Neural cell (in vitro differentiated cells): Measurements from ENCODE around the gene NF1. TPM values are rescaled to one million over a fixed set of nuclear protein-coding genes. Genes with fewer than 3 reads are reported as not detected.

Experiments
- H2AFZ ChIP-seq: fragments of 200-600, 300-800 bp; sonication (generic), shearing (Covaris generic); 2 replicates; pipeline ENCODE4 v1.6.0; 2014; ENCODE audit warnings: low read depth, mild to moderate bottlenecking, antibody characterized with exemption, low read length, moderate library complexity
- H3F3A ChIP-seq: fragments of 200-600 bp; shearing (Covaris generic); 2 replicates; pipeline ENCODE4 v1.6.1; 2016; ENCODE audit warnings: mild to moderate bottlenecking, moderate library complexity, mixed read lengths, antibody characterized with exemption, low read length; ENCODE audit not compliant: insufficient read depth, poor library complexity, severe bottlenecking
- H3K27ac ChIP-seq: fragments of 200-600, 300-800 bp; sonication (generic), shearing (Covaris generic); 2 replicates; pipeline ENCODE4 v1.5.1; 2014; ENCODE audit warnings: mild to moderate bottlenecking, low read length, moderate library complexity
- H3K27me3 ChIP-seq: fragments of 300-800, 200-600 bp; sonication (generic), shearing (Covaris generic); 2 replicates; pipeline ENCODE4 v1.6.0; 2014; ENCODE audit warnings: mild to moderate bottlenecking, low read depth, low read length, moderate library complexity; ENCODE audit not compliant: insufficient read depth
- H3K36me3 ChIP-seq: fragments of 300-800, 200-600 bp; sonication (generic), shearing (Covaris generic); 2 replicates; pipeline ENCODE4 v1.5.1; 2014; ENCODE audit warnings: mild to moderate bottlenecking, antibody characterized with exemption, low read length, moderate library complexity; ENCODE audit not compliant: insufficient read depth
- H3K4me2 ChIP-seq: fragments of 300-800, 200-600 bp; sonication (generic), shearing (Covaris generic); 2 replicates; pipeline ENCODE4 v1.6.0; 2014; ENCODE audit warnings: mild to moderate bottlenecking, low read length
- H3K4me3 ChIP-seq: fragments of 300-800, 200-600 bp; sonication (generic), shearing (Covaris generic); 2 replicates; pipeline ENCODE4 v1.5.1; 2014; ENCODE audit warnings: mild to moderate bottlenecking, low read length, moderate library complexity
- H3K79me2 ChIP-seq: fragments of 200-600 bp; shearing (Covaris generic); replicated peaks from 2 replicates; pipeline ENCODE4 v1.6.0; 2014; ENCODE audit warnings: mild to moderate bottlenecking, low read length, moderate library complexity; ENCODE audit not compliant: insufficient read depth
- H3K9ac ChIP-seq: fragments of 300-800, 200-600 bp; sonication (generic), shearing (Covaris generic); 2 replicates; pipeline ENCODE4 v1.6.1; 2016; ENCODE audit warnings: mild to moderate bottlenecking, low read length, mixed read lengths
- H3K9me2 ChIP-seq: fragments of 200-600 bp; shearing (Covaris generic); 2 replicates; pipeline ENCODE4 v1.6.1; 2016; ENCODE audit warnings: mild to moderate bottlenecking, low read length, mixed read lengths; ENCODE audit not compliant: insufficient read depth
- H3K9me3 ChIP-seq: fragments of 200-600, 300-800 bp; sonication (generic), shearing (Covaris generic); 2 replicates; pipeline ENCODE4 v1.6.1; 2016; ENCODE audit warnings: mild to moderate bottlenecking, mixed run types, low read length, moderate library complexity, mixed read lengths
- H4K20me1 ChIP-seq: fragments of 200-600 bp; shearing (Covaris generic); 2 replicates; pipeline ENCODE4 v1.6.1; 2016; ENCODE audit warnings: mild to moderate bottlenecking, mixed run types; ENCODE audit not compliant: insufficient read depth
- EP300 ChIP-seq: fragments of 450-650 bp; conservative IDR thresholded peaks from 2 replicates; pipeline ENCODE4 v1.6.1; 2014; ENCODE audit warnings: antibody characterized with exemption, mild to moderate bottlenecking, moderate library complexity; ENCODE audit not compliant: poor library complexity, severe bottlenecking
- EZH2 ChIP-seq: fragments of 200-600, 300-800 bp; shearing (Covaris generic), sonication (generic); IDR thresholded peaks from 2 replicates; pipeline ENCODE4 v1.6.1; 2014; ENCODE audit warnings: antibody characterized with exemption, low read length, borderline replicate concordance, mild to moderate bottlenecking; ENCODE audit not compliant: insufficient read depth, poor library complexity, severe bottlenecking
- MXI1 ChIP-seq: fragments of 450-650 bp; conservative IDR thresholded peaks from 2 replicates; pipeline ENCODE4 v1.6.1; 2014; ENCODE audit warnings: antibody characterized with exemption, mild to moderate bottlenecking; ENCODE audit not compliant: poor library complexity, severe bottlenecking
- POLR2AphosphoS5 ChIP-seq: IDR thresholded peaks from 2 replicates; pipeline ENCODE4 v1.6.1; 2012
- RAD21 ChIP-seq: fragments of 450-650 bp; conservative IDR thresholded peaks from 2 replicates; pipeline ENCODE4 v1.6.1; 2014; ENCODE audit warnings: antibody characterized with exemption, mild to moderate bottlenecking, moderate library complexity
- SMC3 ChIP-seq: fragments of 450-650 bp; conservative IDR thresholded peaks from 2 replicates; pipeline ENCODE4 v1.6.1; 2014; ENCODE audit warnings: antibody characterized with exemption, mild to moderate bottlenecking, moderate library complexity; ENCODE audit not compliant: poor library complexity
- TAF1 ChIP-seq: IDR thresholded peaks from 2 replicates; pipeline ENCODE4 v1.6.1; 2012; ENCODE audit warnings: low read depth
- polyA plus RNA-seq: library from polyadenylated mRNA; depleted of rRNA; stranded (reverse); fragments of >200 nt; gene quantifications from 2 replicates; pipeline ENCODE4 v1.2.3, GENCODE V29; 2014
- TF ChIP-seq, protein P1 (sequence below): IDR thresholded peaks from 2 replicates; pipeline ENCODE4 v1.6.1; 2012; ENCODE audit warnings: borderline replicate concordance
- TF ChIP-seq, protein P2 (sequence below): fragments of 450-650 bp; IDR thresholded peaks from 2 replicates; pipeline ENCODE4 v1.5.1; 2014; ENCODE audit warnings: antibody characterized with exemption, mild to moderate bottlenecking, moderate library complexity; ENCODE audit not compliant: poor library complexity, severe bottlenecking

The NF1 gene
- polyA plus RNA-seq, 1 donor from 2014 or later = 22.4 TPM

DNA sequence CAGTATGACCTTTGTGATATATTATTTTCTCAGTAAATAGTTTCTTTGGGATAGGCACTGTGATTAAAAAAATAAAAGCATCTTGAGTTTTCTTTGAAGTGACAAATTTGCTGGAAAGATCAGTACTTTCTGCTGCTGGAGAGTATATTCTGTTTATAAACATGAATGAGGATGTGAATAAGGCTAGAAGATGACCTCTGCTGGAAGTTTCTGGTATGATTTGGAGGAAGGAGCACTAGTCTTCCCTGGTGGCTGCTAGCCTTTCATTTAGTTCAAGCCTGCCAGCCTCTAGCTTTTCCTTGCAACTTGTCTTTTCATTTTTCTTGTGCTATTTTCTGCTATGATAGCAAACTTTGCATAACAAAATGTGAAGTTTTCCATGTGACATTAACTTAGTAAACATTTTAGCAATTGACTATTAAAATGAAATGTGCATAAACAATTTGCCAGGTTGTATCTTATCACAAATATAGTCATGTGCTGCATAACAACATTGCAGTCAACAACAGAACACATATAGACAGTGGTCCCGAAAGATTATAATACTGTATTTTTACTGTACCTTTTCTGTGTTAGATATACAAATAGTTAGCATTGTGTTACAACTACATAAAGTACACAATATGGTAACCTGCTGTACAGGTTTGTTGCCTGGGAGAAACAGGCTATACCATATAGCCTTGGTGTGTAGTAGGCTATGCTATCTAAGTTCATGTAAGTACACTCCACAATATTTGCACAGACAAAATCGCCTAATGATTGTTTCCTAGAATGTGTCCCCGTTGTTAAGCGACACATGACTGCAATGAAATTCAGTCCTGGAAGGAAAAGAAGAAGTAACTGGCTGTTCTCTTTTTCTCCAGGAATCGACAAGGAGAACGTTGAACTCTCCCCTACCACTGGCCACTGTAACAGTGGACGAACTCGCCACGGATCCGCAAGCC is 278.6 kb downstream of the NF1 start:
- H3K36me3 ChIP-seq = no peaks in the 10 kb centered on the region
- H3K9ac ChIP-seq = no peak overlapping the region
- H3K9me3 ChIP-seq = no peaks in the 10 kb centered on the region
- H3K4me2 ChIP-seq = no peak overlapping the region
- no peak overlapping the region for H2AFZ ChIP-seq
- H3K4me3 ChIP-seq = no peak overlapping the region
- H3K79me2 ChIP-seq = no peaks in the 10 kb centered on the region
- no peaks in the 10 kb centered on the region for H3K9me2 ChIP-seq
- no peaks in the 10 kb centered on the region for H3K27me3 ChIP-seq
- H4K20me1 ChIP-seq = no peaks in the 10 kb centered on the region
- no peaks in the 10 kb centered on the region for H3F3A ChIP-seq
- no peak for TF ChIP-seq EZH2
- TF ChIP-seq TAF1 = no peak
- no peak for TF ChIP-seq EP300
- TF ChIP-seq, protein P1, sequence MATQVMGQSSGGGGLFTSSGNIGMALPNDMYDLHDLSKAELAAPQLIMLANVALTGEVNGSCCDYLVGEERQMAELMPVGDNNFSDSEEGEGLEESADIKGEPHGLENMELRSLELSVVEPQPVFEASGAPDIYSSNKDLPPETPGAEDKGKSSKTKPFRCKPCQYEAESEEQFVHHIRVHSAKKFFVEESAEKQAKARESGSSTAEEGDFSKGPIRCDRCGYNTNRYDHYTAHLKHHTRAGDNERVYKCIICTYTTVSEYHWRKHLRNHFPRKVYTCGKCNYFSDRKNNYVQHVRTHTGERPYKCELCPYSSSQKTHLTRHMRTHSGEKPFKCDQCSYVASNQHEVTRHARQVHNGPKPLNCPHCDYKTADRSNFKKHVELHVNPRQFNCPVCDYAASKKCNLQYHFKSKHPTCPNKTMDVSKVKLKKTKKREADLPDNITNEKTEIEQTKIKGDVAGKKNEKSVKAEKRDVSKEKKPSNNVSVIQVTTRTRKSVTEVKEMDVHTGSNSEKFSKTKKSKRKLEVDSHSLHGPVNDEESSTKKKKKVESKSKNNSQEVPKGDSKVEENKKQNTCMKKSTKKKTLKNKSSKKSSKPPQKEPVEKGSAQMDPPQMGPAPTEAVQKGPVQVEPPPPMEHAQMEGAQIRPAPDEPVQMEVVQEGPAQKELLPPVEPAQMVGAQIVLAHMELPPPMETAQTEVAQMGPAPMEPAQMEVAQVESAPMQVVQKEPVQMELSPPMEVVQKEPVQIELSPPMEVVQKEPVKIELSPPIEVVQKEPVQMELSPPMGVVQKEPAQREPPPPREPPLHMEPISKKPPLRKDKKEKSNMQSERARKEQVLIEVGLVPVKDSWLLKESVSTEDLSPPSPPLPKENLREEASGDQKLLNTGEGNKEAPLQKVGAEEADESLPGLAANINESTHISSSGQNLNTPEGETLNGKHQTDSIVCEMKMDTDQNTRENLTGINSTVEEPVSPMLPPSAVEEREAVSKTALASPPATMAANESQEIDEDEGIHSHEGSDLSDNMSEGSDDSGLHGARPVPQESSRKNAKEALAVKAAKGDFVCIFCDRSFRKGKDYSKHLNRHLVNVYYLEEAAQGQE = no peak
- TF ChIP-seq, protein P2, sequence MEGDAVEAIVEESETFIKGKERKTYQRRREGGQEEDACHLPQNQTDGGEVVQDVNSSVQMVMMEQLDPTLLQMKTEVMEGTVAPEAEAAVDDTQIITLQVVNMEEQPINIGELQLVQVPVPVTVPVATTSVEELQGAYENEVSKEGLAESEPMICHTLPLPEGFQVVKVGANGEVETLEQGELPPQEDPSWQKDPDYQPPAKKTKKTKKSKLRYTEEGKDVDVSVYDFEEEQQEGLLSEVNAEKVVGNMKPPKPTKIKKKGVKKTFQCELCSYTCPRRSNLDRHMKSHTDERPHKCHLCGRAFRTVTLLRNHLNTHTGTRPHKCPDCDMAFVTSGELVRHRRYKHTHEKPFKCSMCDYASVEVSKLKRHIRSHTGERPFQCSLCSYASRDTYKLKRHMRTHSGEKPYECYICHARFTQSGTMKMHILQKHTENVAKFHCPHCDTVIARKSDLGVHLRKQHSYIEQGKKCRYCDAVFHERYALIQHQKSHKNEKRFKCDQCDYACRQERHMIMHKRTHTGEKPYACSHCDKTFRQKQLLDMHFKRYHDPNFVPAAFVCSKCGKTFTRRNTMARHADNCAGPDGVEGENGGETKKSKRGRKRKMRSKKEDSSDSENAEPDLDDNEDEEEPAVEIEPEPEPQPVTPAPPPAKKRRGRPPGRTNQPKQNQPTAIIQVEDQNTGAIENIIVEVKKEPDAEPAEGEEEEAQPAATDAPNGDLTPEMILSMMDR = peak; percentile 60
- TF ChIP-seq MXI1 = no peak
- TF ChIP-seq POLR2AphosphoS5 = no peak
- peak; percentile 60 for TF ChIP-seq SMC3
- peak; percentile 52 for TF ChIP-seq RAD21
- H3K27ac ChIP-seq = no peak overlapping the region

DNA sequence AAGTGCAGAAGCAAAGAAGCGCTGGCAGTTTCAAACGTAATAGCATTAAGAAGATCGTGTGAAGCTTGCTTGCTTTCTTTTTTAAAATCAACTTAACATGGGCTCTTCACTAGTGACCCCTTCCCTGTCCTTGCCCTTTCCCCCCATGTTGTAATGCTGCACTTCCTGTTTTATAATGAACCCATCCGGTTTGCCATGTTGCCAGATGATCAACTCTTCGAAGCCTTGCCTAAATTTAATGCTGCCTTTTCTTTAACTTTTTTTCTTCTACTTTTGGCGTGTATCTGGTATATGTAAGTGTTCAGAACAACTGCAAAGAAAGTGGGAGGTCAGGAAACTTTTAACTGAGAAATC is 279.3 kb downstream of the NF1 start:
- Histone ChIP-seq H4K20me1 (no peaks in the 10 kb centered on the region), H3K36me3 (no peaks in the 10 kb centered on the region), H3K4me3 (no peak overlapping the region), H3K27ac (no peak overlapping the region), H2AFZ (no peak overlapping the region), H3K9ac (no peak overlapping the region), H3F3A (no peaks in the 10 kb centered on the region), H3K9me3 (no peaks in the 10 kb centered on the region), H3K4me2 (no peak overlapping the region), H3K27me3 (no peaks in the 10 kb centered on the region), H3K9me2 (no peaks in the 10 kb centered on the region), H3K79me2 (no peaks in the 10 kb centered on the region)
- TF ChIP-seq EZH2 = no peak
- TF ChIP-seq EP300 = no peak
- TF ChIP-seq, protein P2 = no peak
- TF ChIP-seq SMC3 = no peak
- no peak for TF ChIP-seq TAF1
- TF ChIP-seq POLR2AphosphoS5 = no peak
- no peak for TF ChIP-seq MXI1
- TF ChIP-seq, protein P1 = no peak
- no peak for TF ChIP-seq RAD21
